HEK293 (cell line): Measurements from ENCODE around the gene SNRNP40.

Experiments used
- CTCF ChIA-PET: fragments of 350-600 bp; formaldehyde crosslinking; extraction: SDS; loops from one replicate; lab custom pipeline; 2021; ENCODE audit warnings: antibody characterized with exemption; lab: Yijun Ruan, JAX
- POLR2A ChIA-PET: fragments of 300-600 bp; formaldehyde crosslinking; extraction: SDS; loops from one replicate; lab custom pipeline; 2020; ENCODE audit warnings: antibody characterized with exemption, inconsistent platforms; lab: Yijun Ruan, JAX
- H3K27ac ChIP-seq: fragments of 200-500 bp; sonication (Bioruptor generic); 2 replicates; pipeline ENCODE4 v1.5.1; 2014; ENCODE audit warnings: low read depth, low read length, control low read depth, inconsistent platforms; ENCODE audit errors: extremely low read depth
- H3K36me3 ChIP-seq, 2 experiments: fragments of 200-500 bp in 1 of 2; sonication (Bioruptor generic) in 1 of 2; 1 replicate in 1 of 2; 2 replicates in 1 of 2; pipeline ENCODE4 v1.5.1; 2014 to 2017; ENCODE audit warnings: inconsistent platforms in 2 of 2, low read length in 2 of 2; ENCODE audit not compliant: control insufficient read depth in 2 of 2, insufficient read depth in 1 of 2
- H3K4me1 ChIP-seq: fragments of 200-500 bp; sonication (Bioruptor generic); 2 replicates; pipeline ENCODE4 v1.5.1; 2014; ENCODE audit warnings: mild to moderate bottlenecking, low read length, inconsistent platforms; ENCODE audit not compliant: control insufficient read depth, insufficient read depth
- H3K4me3 ChIP-seq: 2 replicates; pipeline ENCODE4 v1.5.1; 2011; ENCODE audit warnings: low read depth, mild to moderate bottlenecking, control low read depth, low read length, moderate library complexity
- H3K9me3 ChIP-seq: fragments of 200-500 bp; sonication (Bioruptor generic); 2 replicates; pipeline ENCODE4 v1.5.1; 2014; ENCODE audit warnings: low read depth, low read length, inconsistent platforms; ENCODE audit not compliant: control insufficient read depth, insufficient read depth
- SETDB1 ChIP-seq: IDR thresholded peaks from one replicate; pipeline ENCODE4 v1.6.1; 2017; ENCODE audit warnings: mild to moderate bottlenecking, low read length, moderate library complexity, mixed read lengths; ENCODE audit not compliant: insufficient read length
- TRIM28 ChIP-seq: IDR thresholded peaks from 2 replicates; pipeline ENCODE4 v1.6.1; 2011; ENCODE audit warnings: low read length, control low read depth, borderline replicate concordance
- ZBTB17 ChIP-seq: fragments of 450-650 bp; formaldehyde crosslinking; IDR thresholded peaks from 2 replicates; pipeline ENCODE4 v1.5.1; 2016; ENCODE audit warnings: missing biosample characterization, missing genetic modification characterization
- ZFHX2 ChIP-seq: fragments of 450-650 bp; formaldehyde crosslinking; conservative IDR thresholded peaks from 2 replicates; pipeline ENCODE4 v1.5.1; 2016; ENCODE audit warnings: missing biosample characterization, missing genetic modification characterization
- ZNF10 ChIP-seq: fragments of 450-650 bp; formaldehyde crosslinking; IDR thresholded peaks from 2 replicates; pipeline ENCODE4 v1.5.1; 2017; ENCODE audit warnings: missing biosample characterization, missing genetic modification characterization
- ZNF169 ChIP-seq: fragments of 450-650 bp; formaldehyde crosslinking; IDR thresholded peaks from 2 replicates; pipeline ENCODE4 v1.5.1; 2016; ENCODE audit warnings: missing biosample characterization, missing genetic modification characterization
- ZNF311 ChIP-seq: fragments of 450-650 bp; formaldehyde crosslinking; IDR thresholded peaks from 2 replicates; pipeline ENCODE4 v1.5.1; 2017; ENCODE audit warnings: missing biosample characterization, missing genetic modification characterization, borderline replicate concordance
- ZNF341 ChIP-seq: fragments of 450-650 bp; formaldehyde crosslinking; IDR thresholded peaks from 2 replicates; pipeline ENCODE4; 2016; ENCODE audit warnings: low read depth, missing biosample characterization, missing genetic modification characterization
- ZNF366 ChIP-seq: fragments of 450-650 bp; formaldehyde crosslinking; conservative IDR thresholded peaks from 2 replicates; pipeline ENCODE4 v1.5.1; 2016; ENCODE audit warnings: missing biosample characterization, missing genetic modification characterization
- ZNF664 ChIP-seq: fragments of 450-650 bp; formaldehyde crosslinking; IDR thresholded peaks from 2 replicates; pipeline ENCODE4 v1.5.1; 2016; ENCODE audit warnings: missing biosample characterization, missing genetic modification characterization
- ZNF707 ChIP-seq: fragments of 450-650 bp; formaldehyde crosslinking; IDR thresholded peaks from 2 replicates; pipeline ENCODE4 v1.5.1; 2016; ENCODE audit warnings: missing biosample characterization, missing genetic modification characterization
- ZNF785 ChIP-seq: fragments of 450-650 bp; formaldehyde crosslinking; IDR thresholded peaks from 2 replicates; pipeline ENCODE4 v1.5.1; 2016; ENCODE audit warnings: missing biosample characterization, missing genetic modification characterization
- TF ChIP-seq, protein P1 (sequence below): sonication (generic); formaldehyde crosslinking; IDR thresholded peaks from 2 replicates; pipeline ENCODE4 v1.8.1; 2022; ENCODE audit warnings: mild to moderate bottlenecking, moderate library complexity, missing genetic modification reagents
- TF ChIP-seq, protein P2 (sequence below): fragments of 450-650 bp; formaldehyde crosslinking; IDR thresholded peaks from 2 replicates; pipeline ENCODE4 v1.5.1; 2016; ENCODE audit warnings: missing biosample characterization, missing genetic modification characterization
- TF ChIP-seq, protein P3 (sequence below): fragments of 450-650 bp; formaldehyde crosslinking; IDR thresholded peaks from 2 replicates; pipeline ENCODE4 v1.5.1; 2016; ENCODE audit warnings: missing biosample characterization, missing genetic modification characterization, low read depth
- TF ChIP-seq, protein P4 (sequence below): fragments of 450-650 bp; formaldehyde crosslinking; IDR thresholded peaks from 2 replicates; pipeline ENCODE4 v1.5.1; 2016; ENCODE audit warnings: missing biosample characterization, missing genetic modification characterization
- TF ChIP-seq, protein P5 (sequence below): fragments of 450-650 bp; formaldehyde crosslinking; IDR thresholded peaks from 2 replicates; pipeline ENCODE4 v1.5.1; 2017; ENCODE audit warnings: missing biosample characterization, missing genetic modification characterization

Gene SNRNP40

DNA sequence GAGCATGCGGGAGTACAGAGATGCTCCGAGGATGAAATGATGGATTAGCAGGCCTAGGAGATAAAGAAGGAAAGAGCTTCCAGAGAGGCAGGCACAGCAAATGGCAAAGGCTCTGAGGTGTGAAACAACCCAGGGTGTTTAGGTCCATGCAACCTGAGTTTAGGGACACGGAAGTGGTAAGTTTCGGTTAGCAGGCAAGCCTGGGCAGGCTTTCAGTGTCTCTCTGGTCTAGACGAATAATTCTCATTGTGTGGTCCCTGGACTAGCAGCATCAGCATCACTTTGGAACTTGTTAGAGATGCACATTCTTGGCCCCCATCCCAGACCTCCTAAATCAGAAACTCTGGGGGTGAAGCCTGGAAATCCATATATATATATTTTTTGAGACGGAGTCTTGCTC, 75.5 kb downstream of the SNRNP40 start (continued):
- TF ChIP-seq SETDB1 (no peak), ZNF311 (tag by site-specific recombination) (no peak), ZNF366 (tag by site-specific recombination) (no peak), ZNF785 (tag by site-specific recombination) (no peak), ZNF664 (tag by site-specific recombination) (no peak), ZNF10 (tag by site-specific recombination) (no peak)
- TF ChIP-seq, protein P1, sequence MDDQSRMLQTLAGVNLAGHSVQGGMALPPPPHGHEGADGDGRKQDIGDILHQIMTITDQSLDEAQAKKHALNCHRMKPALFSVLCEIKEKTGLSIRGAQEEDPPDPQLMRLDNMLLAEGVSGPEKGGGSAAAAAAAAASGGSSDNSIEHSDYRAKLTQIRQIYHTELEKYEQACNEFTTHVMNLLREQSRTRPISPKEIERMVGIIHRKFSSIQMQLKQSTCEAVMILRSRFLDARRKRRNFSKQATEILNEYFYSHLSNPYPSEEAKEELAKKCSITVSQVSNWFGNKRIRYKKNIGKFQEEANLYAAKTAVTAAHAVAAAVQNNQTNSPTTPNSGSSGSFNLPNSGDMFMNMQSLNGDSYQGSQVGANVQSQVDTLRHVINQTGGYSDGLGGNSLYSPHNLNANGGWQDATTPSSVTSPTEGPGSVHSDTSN (CRISPR knock-in tag): no peak

DNA sequence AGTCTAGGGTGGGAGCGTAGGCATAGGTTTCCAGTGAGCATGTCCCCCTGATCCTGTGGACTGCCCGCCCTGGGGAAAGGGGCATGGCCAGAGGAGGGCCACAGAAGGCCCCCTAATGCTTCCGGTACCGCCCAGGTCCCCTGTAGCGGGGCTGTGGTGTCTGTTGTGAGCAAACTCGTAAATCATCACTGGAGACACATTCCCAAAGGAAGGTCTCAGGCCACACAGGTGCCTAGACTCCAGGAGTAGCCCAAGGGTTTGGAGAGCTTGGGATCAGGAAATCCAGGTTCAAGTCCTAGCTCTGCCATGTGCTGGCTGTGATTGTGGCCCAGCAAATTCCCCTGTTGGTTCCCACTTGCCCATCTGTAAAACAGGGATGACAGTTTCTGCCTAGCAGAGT, 77.1 kb downstream of the SNRNP40 start:
- no peak for TF ChIP-seq ZNF169
- no peaks in the 10 kb centered on the region for H3K9me3 ChIP-seq
- H3K36me3 ChIP-seq: no peaks in the 10 kb centered on the region
- CTCF ChIA-PET: interaction anchor here (1.1 kb wide), 1 partner anchor 38 kb away, joined by 3 read pairs; no protein-coding TSS in a partner anchor
- H3K4me3 ChIP-seq: no peak overlapping the region
- POLR2A ChIA-PET: interaction anchor here (1.0 kb wide), 1 partner anchor 77 kb away, joined by 3 read pairs; the partner anchor contains the start of genes SNRNP40 and ZCCHC17
- H3K27ac ChIP-seq: no peak overlapping the region
- no peaks in the 10 kb centered on the region for H3K4me1 ChIP-seq

DNA sequence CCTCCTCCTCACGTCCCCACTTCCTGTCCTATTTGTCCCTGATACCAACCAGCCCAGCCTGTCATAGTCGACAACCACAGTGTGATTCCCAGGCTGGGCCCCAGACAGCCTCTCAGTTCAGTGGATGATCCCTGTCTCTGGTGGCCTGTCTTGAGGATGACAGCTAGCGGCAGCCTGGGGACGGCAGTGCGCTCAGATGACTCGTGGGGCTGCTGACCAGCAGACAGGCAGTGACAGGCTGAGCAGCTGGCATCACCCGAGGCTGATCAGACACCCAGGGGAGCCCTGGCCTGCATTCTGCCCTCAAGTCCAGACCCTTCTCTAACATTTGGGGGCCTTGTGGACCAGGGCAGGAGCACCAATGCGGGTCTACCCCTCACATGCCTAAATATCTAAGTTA, 77.9 kb downstream of the SNRNP40 start:
- no peaks in the 10 kb centered on the region for H3K9me3 ChIP-seq
- ChIA-PET CTCF (interaction anchor here (1.1 kb wide), 1 partner anchor 37 kb away, joined by 3 read pairs; no protein-coding TSS in a partner anchor), POLR2A (no interaction called here)
- H3K4me1 ChIP-seq: no peaks in the 10 kb centered on the region
- H3K27ac ChIP-seq: no peak overlapping the region
- peak; percentile 70 for TF ChIP-seq ZNF707 (tag by site-specific recombination)
- TF ChIP-seq, protein P2, sequence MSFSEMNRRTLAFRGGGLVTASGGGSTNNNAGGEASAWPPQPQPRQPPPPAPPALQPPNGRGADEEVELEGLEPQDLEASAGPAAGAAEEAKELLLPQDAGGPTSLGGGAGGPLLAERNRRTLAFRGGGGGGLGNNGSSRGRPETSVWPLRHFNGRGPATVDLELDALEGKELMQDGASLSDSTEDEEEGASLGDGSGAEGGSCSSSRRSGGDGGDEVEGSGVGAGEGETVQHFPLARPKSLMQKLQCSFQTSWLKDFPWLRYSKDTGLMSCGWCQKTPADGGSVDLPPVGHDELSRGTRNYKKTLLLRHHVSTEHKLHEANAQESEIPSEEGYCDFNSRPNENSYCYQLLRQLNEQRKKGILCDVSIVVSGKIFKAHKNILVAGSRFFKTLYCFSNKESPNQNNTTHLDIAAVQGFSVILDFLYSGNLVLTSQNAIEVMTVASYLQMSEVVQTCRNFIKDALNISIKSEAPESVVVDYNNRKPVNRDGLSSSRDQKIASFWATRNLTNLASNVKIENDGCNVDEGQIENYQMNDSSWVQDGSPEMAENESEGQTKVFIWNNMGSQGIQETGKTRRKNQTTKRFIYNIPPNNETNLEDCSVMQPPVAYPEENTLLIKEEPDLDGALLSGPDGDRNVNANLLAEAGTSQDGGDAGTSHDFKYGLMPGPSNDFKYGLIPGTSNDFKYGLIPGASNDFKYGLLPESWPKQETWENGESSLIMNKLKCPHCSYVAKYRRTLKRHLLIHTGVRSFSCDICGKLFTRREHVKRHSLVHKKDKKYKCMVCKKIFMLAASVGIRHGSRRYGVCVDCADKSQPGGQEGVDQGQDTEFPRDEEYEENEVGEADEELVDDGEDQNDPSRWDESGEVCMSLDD (tag by site-specific recombination): no peak
- no peaks in the 10 kb centered on the region for H3K36me3 ChIP-seq
- H3K4me3 ChIP-seq: no peak overlapping the region

DNA sequence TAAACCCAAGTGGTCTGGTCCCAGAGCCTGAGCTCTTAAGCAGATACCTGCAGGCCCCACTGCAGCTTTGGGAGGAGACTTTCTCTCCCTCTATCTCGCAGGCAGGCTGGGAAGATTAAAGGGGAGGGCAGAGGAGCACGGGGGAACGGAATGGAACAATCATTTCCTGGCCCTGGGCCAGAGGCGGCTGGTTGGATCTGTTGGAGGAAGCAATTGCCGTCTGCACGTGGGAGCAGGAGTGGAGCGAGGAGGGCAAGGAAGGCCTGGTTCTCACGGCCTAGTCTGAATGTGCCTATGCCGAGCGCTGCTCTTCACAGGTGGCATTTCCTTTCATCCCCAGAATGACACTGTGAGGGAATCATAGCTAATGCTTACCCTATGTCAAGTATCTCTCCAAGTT, 80.6 kb downstream of the SNRNP40 start:
- ChIA-PET CTCF (interaction anchor here (0.6 to 1.6 kb wide), 4 partner anchors 21 to 89 kb away, joined by 3 to 4 read pairs (median 3); no protein-coding TSS in a partner anchor), POLR2A (no interaction called here)
- Histone ChIP-seq H3K9me3 (no peaks in the 10 kb centered on the region), H3K4me3 (no peak overlapping the region), H3K4me1 (no peaks in the 10 kb centered on the region), H3K27ac (no peak overlapping the region), H3K36me3 (no peaks in the 10 kb centered on the region)
- TF ChIP-seq ZBTB17 (tag by site-specific recombination) (peak; percentile 76), ZFHX2 (peak; percentile 57; the same call in 1 of the 2 replicates), TRIM28 (peak; percentile 72), ZNF341 (no peak)
- TF ChIP-seq, protein P3, sequence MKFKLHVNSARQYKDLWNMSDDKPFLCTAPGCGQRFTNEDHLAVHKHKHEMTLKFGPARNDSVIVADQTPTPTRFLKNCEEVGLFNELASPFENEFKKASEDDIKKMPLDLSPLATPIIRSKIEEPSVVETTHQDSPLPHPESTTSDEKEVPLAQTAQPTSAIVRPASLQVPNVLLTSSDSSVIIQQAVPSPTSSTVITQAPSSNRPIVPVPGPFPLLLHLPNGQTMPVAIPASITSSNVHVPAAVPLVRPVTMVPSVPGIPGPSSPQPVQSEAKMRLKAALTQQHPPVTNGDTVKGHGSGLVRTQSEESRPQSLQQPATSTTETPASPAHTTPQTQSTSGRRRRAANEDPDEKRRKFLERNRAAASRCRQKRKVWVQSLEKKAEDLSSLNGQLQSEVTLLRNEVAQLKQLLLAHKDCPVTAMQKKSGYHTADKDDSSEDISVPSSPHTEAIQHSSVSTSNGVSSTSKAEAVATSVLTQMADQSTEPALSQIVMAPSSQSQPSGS: no peak
- TF ChIP-seq, protein P4, sequence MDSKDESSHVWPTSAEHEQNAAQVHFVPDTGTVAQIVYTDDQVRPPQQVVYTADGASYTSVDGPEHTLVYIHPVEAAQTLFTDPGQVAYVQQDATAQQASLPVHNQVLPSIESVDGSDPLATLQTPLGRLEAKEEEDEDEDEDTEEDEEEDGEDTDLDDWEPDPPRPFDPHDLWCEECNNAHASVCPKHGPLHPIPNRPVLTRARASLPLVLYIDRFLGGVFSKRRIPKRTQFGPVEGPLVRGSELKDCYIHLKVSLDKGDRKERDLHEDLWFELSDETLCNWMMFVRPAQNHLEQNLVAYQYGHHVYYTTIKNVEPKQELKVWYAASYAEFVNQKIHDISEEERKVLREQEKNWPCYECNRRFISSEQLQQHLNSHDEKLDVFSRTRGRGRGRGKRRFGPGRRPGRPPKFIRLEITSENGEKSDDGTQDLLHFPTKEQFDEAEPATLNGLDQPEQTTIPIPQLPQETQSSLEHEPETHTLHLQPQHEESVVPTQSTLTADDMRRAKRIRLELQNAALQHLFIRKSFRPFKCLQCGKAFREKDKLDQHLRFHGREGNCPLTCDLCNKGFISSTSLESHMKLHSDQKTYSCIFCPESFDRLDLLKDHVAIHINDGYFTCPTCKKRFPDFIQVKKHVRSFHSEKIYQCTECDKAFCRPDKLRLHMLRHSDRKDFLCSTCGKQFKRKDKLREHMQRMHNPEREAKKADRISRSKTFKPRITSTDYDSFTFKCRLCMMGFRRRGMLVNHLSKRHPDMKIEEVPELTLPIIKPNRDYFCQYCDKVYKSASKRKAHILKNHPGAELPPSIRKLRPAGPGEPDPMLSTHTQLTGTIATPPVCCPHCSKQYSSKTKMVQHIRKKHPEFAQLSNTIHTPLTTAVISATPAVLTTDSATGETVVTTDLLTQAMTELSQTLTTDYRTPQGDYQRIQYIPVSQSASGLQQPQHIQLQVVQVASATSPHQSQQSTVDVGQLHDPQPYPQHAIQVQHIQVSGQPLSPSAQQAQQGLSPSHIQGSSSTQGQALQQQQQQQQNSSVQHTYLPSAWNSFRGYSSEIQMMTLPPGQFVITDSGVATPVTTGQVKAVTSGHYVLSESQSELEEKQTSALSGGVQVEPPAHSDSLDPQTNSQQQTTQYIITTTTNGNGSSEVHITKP (tag by site-specific recombination): 0 out of 2 replicates have a peak, but pooled peaks have one; percentile 17
- TF ChIP-seq, protein P1 (CRISPR knock-in tag): 0 out of 2 replicates have a peak, but pooled peaks have one; percentile 39
- TF ChIP-seq, protein P5, sequence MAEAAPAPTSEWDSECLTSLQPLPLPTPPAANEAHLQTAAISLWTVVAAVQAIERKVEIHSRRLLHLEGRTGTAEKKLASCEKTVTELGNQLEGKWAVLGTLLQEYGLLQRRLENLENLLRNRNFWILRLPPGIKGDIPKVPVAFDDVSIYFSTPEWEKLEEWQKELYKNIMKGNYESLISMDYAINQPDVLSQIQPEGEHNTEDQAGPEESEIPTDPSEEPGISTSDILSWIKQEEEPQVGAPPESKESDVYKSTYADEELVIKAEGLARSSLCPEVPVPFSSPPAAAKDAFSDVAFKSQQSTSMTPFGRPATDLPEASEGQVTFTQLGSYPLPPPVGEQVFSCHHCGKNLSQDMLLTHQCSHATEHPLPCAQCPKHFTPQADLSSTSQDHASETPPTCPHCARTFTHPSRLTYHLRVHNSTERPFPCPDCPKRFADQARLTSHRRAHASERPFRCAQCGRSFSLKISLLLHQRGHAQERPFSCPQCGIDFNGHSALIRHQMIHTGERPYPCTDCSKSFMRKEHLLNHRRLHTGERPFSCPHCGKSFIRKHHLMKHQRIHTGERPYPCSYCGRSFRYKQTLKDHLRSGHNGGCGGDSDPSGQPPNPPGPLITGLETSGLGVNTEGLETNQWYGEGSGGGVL (tag by site-specific recombination): peak; percentile 73
